ENCODE data around the gene TRIM7. TPM values are rescaled to one million over a fixed set of nuclear protein-coding genes. Genes with fewer than 3 reads are reported as not detected.
A peak's percentile ranks its signal among the peaks of the same experiment; 100 is the strongest.

Gene TRIM7
- total and polyA plus RNA-seq, 9 of the 15 experiments (the other 6 are each of a cell fraction or from before 2014, with no cell fraction given) = 2.6 to 14.9 (median 8.9) TPM

DNA sequence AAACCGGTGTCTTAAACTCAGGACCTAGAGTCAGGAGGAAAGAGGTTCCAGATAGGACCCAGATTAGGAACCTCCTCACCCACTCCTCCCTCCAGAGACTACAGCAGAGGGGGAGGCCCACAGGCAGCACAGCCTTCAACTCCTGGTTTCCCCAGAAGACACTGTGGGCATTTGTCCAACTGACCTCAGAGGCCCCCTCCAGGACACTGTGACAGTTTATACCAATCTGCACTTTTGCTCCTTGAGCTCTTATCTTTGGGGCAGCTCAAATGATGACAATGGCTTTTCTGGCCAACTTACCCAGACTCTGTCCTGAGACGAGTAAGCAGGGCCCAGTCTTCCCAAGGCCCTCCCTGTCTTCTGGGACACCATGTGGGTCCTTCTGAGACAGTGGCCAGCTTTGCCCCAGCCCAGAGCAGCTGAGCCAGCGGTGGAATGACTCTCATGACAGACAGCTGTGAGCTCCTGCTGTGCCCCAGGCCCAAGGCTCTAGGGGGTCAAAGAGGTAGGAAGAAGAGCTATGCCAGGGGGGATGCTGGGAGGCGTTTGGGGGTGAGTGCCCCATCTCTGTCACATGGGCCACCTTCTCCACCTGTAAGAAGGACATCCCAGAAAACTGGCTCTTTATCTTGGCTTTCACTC, 43.3 kb downstream of the TRIM7 start (continued):
- TF ChIP-seq, protein P1, sequence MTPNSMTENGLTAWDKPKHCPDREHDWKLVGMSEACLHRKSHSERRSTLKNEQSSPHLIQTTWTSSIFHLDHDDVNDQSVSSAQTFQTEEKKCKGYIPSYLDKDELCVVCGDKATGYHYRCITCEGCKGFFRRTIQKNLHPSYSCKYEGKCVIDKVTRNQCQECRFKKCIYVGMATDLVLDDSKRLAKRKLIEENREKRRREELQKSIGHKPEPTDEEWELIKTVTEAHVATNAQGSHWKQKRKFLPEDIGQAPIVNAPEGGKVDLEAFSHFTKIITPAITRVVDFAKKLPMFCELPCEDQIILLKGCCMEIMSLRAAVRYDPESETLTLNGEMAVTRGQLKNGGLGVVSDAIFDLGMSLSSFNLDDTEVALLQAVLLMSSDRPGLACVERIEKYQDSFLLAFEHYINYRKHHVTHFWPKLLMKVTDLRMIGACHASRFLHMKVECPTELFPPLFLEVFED (CRISPR knock-in tag; conservative IDR thresholded peaks at IDR 0.05) = no peak
- peak; percentile 33 for TF ChIP-seq EP400 (IDR thresholded peaks at IDR 0.05)
- TF ChIP-seq, protein P2, sequence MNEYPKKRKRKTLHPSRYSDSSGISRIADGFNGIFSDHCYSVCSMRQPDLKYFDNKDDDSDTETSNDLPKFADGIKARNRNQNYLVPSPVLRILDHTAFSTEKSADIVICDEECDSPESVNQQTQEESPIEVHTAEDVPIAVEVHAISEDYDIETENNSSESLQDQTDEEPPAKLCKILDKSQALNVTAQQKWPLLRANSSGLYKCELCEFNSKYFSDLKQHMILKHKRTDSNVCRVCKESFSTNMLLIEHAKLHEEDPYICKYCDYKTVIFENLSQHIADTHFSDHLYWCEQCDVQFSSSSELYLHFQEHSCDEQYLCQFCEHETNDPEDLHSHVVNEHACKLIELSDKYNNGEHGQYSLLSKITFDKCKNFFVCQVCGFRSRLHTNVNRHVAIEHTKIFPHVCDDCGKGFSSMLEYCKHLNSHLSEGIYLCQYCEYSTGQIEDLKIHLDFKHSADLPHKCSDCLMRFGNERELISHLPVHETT (CRISPR knock-in tag; conservative IDR thresholded peaks at IDR 0.05 in 1 of 2, IDR thresholded peaks at IDR 0.05 in 1 of 2) = peak in 1 of 2 experiments; percentile 42; a peak in 2 of 4 replicates
- TF ChIP-seq PHF8 (IDR thresholded peaks at IDR 0.05; ENCODE audit: borderline replicate concordance, low read length) = no peak
- TF ChIP-seq PHB (CRISPR knock-in tag; IDR thresholded peaks at IDR 0.05) = no peak
- TF ChIP-seq MYNN (IDR thresholded peaks at IDR 0.05) = 0 out of 2 replicates have a peak, but pooled peaks have one; percentile 19
- TF ChIP-seq MYNN (CRISPR knock-in tag; IDR thresholded peaks at IDR 0.05) = no peak
- no peak for TF ChIP-seq ZNF311 (CRISPR knock-in tag; IDR thresholded peaks at IDR 0.05)
- TF ChIP-seq RBM14 (IDR thresholded peaks at IDR 0.05; ENCODE audit: borderline replicate concordance, insufficient read depth, low read depth, low read length) = no peak
- TF ChIP-seq, protein P3, sequence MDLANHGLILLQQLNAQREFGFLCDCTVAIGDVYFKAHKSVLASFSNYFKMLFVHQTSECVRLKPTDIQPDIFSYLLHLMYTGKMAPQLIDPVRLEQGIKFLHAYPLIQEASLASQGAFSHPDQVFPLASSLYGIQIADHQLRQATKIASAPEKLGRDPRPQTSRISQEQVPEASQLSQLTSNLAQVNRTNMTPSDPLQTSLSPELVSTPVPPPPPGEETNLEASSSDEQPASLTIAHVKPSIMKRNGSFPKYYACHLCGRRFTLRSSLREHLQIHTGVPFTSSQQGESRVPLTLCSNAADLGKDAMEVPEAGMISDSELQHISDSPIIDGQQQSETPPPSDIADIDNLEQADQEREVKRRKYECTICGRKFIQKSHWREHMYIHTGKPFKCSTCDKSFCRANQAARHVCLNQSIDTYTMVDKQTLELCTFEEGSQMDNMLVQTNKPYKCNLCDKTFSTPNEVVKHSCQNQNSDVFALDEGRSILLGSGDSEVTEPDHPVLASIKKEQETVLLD (IDR thresholded peaks at IDR 0.05) = no peak
- TF ChIP-seq NFYB (IDR thresholded peaks at IDR 0.05; ENCODE audit: extremely low read depth, insufficient read length) = no peak
- no peak for TF ChIP-seq ESRRB (CRISPR knock-in tag; IDR thresholded peaks at IDR 0.05; ENCODE audit: borderline replicate concordance)
- no peak for TF ChIP-seq PURB (CRISPR knock-in tag; IDR thresholded peaks at IDR 0.05; ENCODE audit: low read depth)
- no peak for TF ChIP-seq NFIX (CRISPR knock-in tag; IDR thresholded peaks at IDR 0.05; ENCODE audit: low read depth)
- 0 out of 2 replicates have a peak, but pooled peaks have one; percentile 45 for TF ChIP-seq SMARCE1 (IDR thresholded peaks at IDR 0.05)
- 0 out of 2 replicates have a peak, but pooled peaks have one; percentile 34 for TF ChIP-seq L3MBTL2 (IDR thresholded peaks at IDR 0.05)
- no peak for TF ChIP-seq KDM1A (IDR thresholded peaks at IDR 0.05)
- 0 out of 2 replicates have a peak, but pooled peaks have one; percentile 6 for TF ChIP-seq FOSL1 (tag; conservative IDR thresholded peaks at IDR 0.05)
- TF ChIP-seq TAL1 (IDR thresholded peaks at IDR 0.05) = no peak
- no peak for TF ChIP-seq ZBTB7A (IDR thresholded peaks at IDR 0.05; ENCODE audit: borderline replicate concordance, control insufficient read depth, low read depth, low read length)
- no peak for TF ChIP-seq FIP1L1 (IDR thresholded peaks at IDR 0.05; ENCODE audit: low read depth, low read length, poor library complexity, severe bottlenecking)
- TF ChIP-seq C11orf30 (IDR thresholded peaks at IDR 0.05; ENCODE audit: low read depth) = peak; percentile 64
- no peak for TF ChIP-seq ELF4 (CRISPR knock-in tag; IDR thresholded peaks at IDR 0.05)
- no peak for TF ChIP-seq CC2D1A (IDR thresholded peaks at IDR 0.05)
- no peak for TF ChIP-seq ELF1 (tag; IDR thresholded peaks at IDR 0.05)
- no peak for TF ChIP-seq TBL1XR1 (IDR thresholded peaks at IDR 0.05; ENCODE audit: low read length in 2 of 2)
